ENCODE measurements around the gene PFDN2.

- no peak for TF ChIP-seq POLR2A (IDR thresholded peaks at IDR 0.05)
- TF ChIP-seq, protein P1, sequence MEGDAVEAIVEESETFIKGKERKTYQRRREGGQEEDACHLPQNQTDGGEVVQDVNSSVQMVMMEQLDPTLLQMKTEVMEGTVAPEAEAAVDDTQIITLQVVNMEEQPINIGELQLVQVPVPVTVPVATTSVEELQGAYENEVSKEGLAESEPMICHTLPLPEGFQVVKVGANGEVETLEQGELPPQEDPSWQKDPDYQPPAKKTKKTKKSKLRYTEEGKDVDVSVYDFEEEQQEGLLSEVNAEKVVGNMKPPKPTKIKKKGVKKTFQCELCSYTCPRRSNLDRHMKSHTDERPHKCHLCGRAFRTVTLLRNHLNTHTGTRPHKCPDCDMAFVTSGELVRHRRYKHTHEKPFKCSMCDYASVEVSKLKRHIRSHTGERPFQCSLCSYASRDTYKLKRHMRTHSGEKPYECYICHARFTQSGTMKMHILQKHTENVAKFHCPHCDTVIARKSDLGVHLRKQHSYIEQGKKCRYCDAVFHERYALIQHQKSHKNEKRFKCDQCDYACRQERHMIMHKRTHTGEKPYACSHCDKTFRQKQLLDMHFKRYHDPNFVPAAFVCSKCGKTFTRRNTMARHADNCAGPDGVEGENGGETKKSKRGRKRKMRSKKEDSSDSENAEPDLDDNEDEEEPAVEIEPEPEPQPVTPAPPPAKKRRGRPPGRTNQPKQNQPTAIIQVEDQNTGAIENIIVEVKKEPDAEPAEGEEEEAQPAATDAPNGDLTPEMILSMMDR (IDR thresholded peaks at IDR 0.05): no peak
Measured at GRCh38 chr1:161113915-161114314, 3.9 kb downstream of the PFDN2 start.

Data from heart left ventricle (tissue), 13 donors.